RWPE1 (cell line): ENCODE measurements around the gene GDF15.

Experiments
- CTCF ChIA-PET: fragments of 350-600 bp; sonication (Branson Sonifier 250); formaldehyde crosslinking; extraction: SDS; loops from one replicate; lab custom pipeline; 2021; lab: Yijun Ruan, JAX
- POLR2A ChIA-PET: fragments of 400-600 bp; formaldehyde crosslinking; extraction: SDS; loops from one replicate; lab custom pipeline; 2020; ENCODE audit warnings: antibody characterized with exemption; ENCODE audit not compliant: low non-redundant PET; lab: Yijun Ruan, JAX
- DNase-seq: peaks from one replicate; pipeline ENCODE4 v3.0.0; 2012; ENCODE audit warnings: low spot score
- H3K27ac ChIP-seq: fragments of 450-650 bp; 2 replicates; pipeline ENCODE4 v1.5.1; 2017
- CTCF ChIP-seq: fragments of 450-650 bp; conservative IDR thresholded peaks from 2 replicates; pipeline ENCODE4 v1.5.1; 2017; ENCODE audit warnings: low read depth, mild to moderate bottlenecking

GDF15 gene

GRCh38 chr19:18417250-18418028, 31.5 kb downstream of the GDF15 start:
- peak overlapping the region; percentile 86 for H3K27ac ChIP-seq
- DNase-seq: no peak
- ChIA-PET POLR2A (interaction anchor here (0.5 kb wide), 1 partner anchor 88 kb away, joined by 5 read pairs; no protein-coding TSS in a partner anchor), CTCF (interaction anchor here (0.6 kb wide), 3 partner anchors 77 to 536 kb away, joined by 3 to 5 read pairs (median 4); partner anchors contain the start of gene RAB3A)
- TF ChIP-seq CTCF: no peak

- ChIA-PET CTCF (interaction anchor here (1.1 to 1.5 kb wide), 2 partner anchors 21 to 30 kb away, joined by 3 to 6 read pairs; no protein-coding TSS in a partner anchor), POLR2A (interaction anchor here (0.5 to 0.6 kb wide), 2 partner anchors 88 to 139 kb away, joined by 5 to 6 read pairs; no protein-coding TSS in a partner anchor)
- no peak for TF ChIP-seq CTCF
- no peak for DNase-seq
- peak overlapping the region; percentile 86 for H3K27ac ChIP-seq
Observed at GRCh38 chr19:18418029-18418482, 32.1 kb downstream of the GDF15 start.

- POLR2A ChIA-PET: interaction anchor here (0.6 to 1.1 kb wide), 2 partner anchors 33 to 138 kb away, joined by 3 to 6 read pairs; partner anchors contain the start of gene GDF15
- TF ChIP-seq CTCF: no peak
- peak overlapping the region; percentile 86 for H3K27ac ChIP-seq
- CTCF ChIA-PET: interaction anchor here (0.7 to 1.8 kb wide), 8 partner anchors 16 to 196 kb away, joined by 3 to 6 read pairs (median 4); partner anchors contain the start of genes GDF15 and IQCN
- DNase-seq: no peak
Observed at GRCh38 chr19:18418483-18419194, 32.7 kb downstream of the GDF15 start.

- ChIA-PET POLR2A (interaction anchor here (1.1 kb wide), 1 partner anchor 34 kb away, joined by 3 read pairs; the partner anchor contains the start of gene GDF15), CTCF (interaction anchor here (0.6 to 1.8 kb wide), 9 partner anchors 15 to 197 kb away, joined by 3 to 6 read pairs (median 3); partner anchors contain the start of genes GDF15 and IQCN)
Observed at GRCh38 chr19:18419195-18419698, 33.3 kb downstream of the GDF15 start, which contains the start of gene SSBP4. Gene SSBP4 (plus strand): TSS chr19:18419398. CDS start chr19:18419649, 251 bp downstream.

GRCh38 chr19:18419699-18420460, 33.9 kb downstream of the GDF15 start:
- ChIA-PET POLR2A (interaction anchor here (1.1 kb wide), 1 partner anchor 34 kb away, joined by 3 read pairs; the partner anchor contains the start of gene GDF15), CTCF (interaction anchor here (0.6 to 1.8 kb wide), 8 partner anchors 15 to 198 kb away, joined by 3 to 6 read pairs (median 4); partner anchors contain the start of genes GDF15 and IQCN)
- DNase-seq: no peak
- peak overlapping the region; percentile 86 for H3K27ac ChIP-seq
- TF ChIP-seq CTCF: peak; percentile 45; the same call in 1 of the 2 replicates

More at GRCh38 chr19:18419195-18419698, 33.3 kb downstream of the GDF15 start, which contains the start of gene SSBP4:
- peak within 1 kb of the TSS; percentile 86 for H3K27ac ChIP-seq
- peak; percentile 89 for DNase-seq
- peak; percentile 76 for TF ChIP-seq CTCF
